HL-60 (cell line): ENCODE data around the gene TMEM86B.

Experiments used
- DNase-seq, 2 experiments: peaks; one replicate each; pipeline ENCODE4 v3.0.0-alpha.2; 2010 to 2020; ENCODE audit warnings: low read depth in 1 of 2, low spot score in 1 of 2
- H3K27ac ChIP-seq: fragments of 250-450 bp; sonication (Bioruptor Pico); replicated peaks from 2 replicates; pipeline ENCODE4 v1.5.1; 2020; ENCODE audit warnings: mild to moderate bottlenecking, moderate library complexity
- H3K27me3 ChIP-seq: fragments of 250-450 bp; sonication (Bioruptor Pico); 2 replicates; pipeline ENCODE4 v1.5.1; 2021; ENCODE audit warnings: mild to moderate bottlenecking, moderate library complexity; ENCODE audit not compliant: insufficient read depth, poor library complexity, severe bottlenecking
- H3K4me3 ChIP-seq: replicated peaks from 2 replicates; pipeline ENCODE4 v1.5.1; 2011; ENCODE audit warnings: mild to moderate bottlenecking, control low read depth, low read length; ENCODE audit not compliant: insufficient read depth
- GABPA ChIP-seq: IDR thresholded peaks from 2 replicates; pipeline ENCODE4 v1.6.1; 2012; ENCODE audit warnings: low read depth
- POLR2AphosphoS5 ChIP-seq: IDR thresholded peaks from 2 replicates; pipeline ENCODE4 v1.6.1; 2012; ENCODE audit warnings: low read depth
- SPI1 ChIP-seq: IDR thresholded peaks from 2 replicates; pipeline ENCODE4 v1.6.1; 2012; ENCODE audit warnings: low read depth, mild to moderate bottlenecking, borderline replicate concordance
- TF ChIP-seq, protein P1 (sequence below): IDR thresholded peaks from 2 replicates; pipeline ENCODE4 v1.6.1; 2012; ENCODE audit warnings: low read depth; ENCODE audit not compliant: insufficient replicate concordance
- TF ChIP-seq, protein P2 (sequence below): IDR thresholded peaks from one replicate; pipeline ENCODE4 v1.5.1; 2011; ENCODE audit warnings: low read length, control low read depth, inconsistent platforms; ENCODE audit not compliant: insufficient read depth

Gene TMEM86B

GRCh38 chr19:55270172-55270942, 41.8 kb upstream of the TMEM86B start:
- H3K4me3 ChIP-seq = no peak overlapping the region
- H3K27ac ChIP-seq = no peak overlapping the region
- TF ChIP-seq GABPA (no peak), SPI1 (no peak)
- TF ChIP-seq, protein P1, sequence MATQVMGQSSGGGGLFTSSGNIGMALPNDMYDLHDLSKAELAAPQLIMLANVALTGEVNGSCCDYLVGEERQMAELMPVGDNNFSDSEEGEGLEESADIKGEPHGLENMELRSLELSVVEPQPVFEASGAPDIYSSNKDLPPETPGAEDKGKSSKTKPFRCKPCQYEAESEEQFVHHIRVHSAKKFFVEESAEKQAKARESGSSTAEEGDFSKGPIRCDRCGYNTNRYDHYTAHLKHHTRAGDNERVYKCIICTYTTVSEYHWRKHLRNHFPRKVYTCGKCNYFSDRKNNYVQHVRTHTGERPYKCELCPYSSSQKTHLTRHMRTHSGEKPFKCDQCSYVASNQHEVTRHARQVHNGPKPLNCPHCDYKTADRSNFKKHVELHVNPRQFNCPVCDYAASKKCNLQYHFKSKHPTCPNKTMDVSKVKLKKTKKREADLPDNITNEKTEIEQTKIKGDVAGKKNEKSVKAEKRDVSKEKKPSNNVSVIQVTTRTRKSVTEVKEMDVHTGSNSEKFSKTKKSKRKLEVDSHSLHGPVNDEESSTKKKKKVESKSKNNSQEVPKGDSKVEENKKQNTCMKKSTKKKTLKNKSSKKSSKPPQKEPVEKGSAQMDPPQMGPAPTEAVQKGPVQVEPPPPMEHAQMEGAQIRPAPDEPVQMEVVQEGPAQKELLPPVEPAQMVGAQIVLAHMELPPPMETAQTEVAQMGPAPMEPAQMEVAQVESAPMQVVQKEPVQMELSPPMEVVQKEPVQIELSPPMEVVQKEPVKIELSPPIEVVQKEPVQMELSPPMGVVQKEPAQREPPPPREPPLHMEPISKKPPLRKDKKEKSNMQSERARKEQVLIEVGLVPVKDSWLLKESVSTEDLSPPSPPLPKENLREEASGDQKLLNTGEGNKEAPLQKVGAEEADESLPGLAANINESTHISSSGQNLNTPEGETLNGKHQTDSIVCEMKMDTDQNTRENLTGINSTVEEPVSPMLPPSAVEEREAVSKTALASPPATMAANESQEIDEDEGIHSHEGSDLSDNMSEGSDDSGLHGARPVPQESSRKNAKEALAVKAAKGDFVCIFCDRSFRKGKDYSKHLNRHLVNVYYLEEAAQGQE = no peak
- DNase-seq = no peak
- no peaks in the 10 kb centered on the region for H3K27me3 ChIP-seq

DNA sequence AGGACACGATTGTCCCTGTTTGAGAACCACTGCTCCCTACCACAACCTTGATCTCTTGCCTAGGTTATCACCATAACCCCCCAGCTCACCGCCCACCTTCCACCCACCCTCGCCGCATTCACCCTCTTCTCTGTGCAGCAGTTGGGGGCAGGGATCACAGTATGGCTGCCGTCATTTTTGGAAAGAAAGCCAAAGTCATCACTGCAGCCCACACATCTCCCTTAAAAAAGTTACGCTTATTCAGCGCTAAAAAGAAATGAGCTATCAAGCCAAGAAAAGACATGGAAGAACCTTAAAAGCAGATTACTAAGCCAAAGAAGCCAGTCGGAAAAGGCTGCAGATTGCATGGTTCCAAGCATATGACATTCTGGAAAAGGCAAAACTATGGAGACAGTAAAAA, 40.7 kb upstream of the TMEM86B start:
- Histone ChIP-seq H3K27me3 (no peaks in the 10 kb centered on the region), H3K4me3 (no peak overlapping the region), H3K27ac (no peak overlapping the region)
- DNase-seq = no peak
- TF ChIP-seq, protein P2, sequence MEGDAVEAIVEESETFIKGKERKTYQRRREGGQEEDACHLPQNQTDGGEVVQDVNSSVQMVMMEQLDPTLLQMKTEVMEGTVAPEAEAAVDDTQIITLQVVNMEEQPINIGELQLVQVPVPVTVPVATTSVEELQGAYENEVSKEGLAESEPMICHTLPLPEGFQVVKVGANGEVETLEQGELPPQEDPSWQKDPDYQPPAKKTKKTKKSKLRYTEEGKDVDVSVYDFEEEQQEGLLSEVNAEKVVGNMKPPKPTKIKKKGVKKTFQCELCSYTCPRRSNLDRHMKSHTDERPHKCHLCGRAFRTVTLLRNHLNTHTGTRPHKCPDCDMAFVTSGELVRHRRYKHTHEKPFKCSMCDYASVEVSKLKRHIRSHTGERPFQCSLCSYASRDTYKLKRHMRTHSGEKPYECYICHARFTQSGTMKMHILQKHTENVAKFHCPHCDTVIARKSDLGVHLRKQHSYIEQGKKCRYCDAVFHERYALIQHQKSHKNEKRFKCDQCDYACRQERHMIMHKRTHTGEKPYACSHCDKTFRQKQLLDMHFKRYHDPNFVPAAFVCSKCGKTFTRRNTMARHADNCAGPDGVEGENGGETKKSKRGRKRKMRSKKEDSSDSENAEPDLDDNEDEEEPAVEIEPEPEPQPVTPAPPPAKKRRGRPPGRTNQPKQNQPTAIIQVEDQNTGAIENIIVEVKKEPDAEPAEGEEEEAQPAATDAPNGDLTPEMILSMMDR = no peak
- no peak for TF ChIP-seq SPI1
- no peak for TF ChIP-seq GABPA

DNA sequence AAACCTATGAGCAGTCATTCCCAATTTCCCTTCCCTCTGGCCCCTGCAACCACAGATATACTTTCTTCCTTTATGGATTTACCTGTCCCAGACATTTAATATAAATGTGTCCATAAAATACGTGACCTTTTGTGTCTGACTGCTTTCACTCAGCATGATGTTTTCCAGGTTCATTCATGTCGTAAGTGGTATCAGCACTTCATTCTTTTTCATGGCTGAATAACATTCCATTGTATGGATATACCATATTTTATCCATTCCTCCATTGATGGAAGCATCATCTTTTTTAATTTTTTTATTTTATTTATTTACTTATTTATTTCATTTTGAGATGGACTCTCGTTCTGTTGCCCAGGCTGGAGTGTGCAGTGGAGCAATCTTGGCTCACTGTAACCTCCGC, 38.3 kb upstream of the TMEM86B start:
- no peak for DNase-seq
- H3K27me3 ChIP-seq = no peaks in the 10 kb centered on the region
- H3K27ac ChIP-seq = no peak overlapping the region
- TF ChIP-seq SPI1 = no peak
- TF ChIP-seq GABPA = no peak
- no peak for TF ChIP-seq POLR2AphosphoS5
- TF ChIP-seq, protein P1 = no peak
- TF ChIP-seq, protein P2 = no peak
- H3K4me3 ChIP-seq = no peak overlapping the region

- Histone ChIP-seq H3K4me3 (no peak overlapping the region), H3K27ac (no peak overlapping the region), H3K27me3 (no peaks in the 10 kb centered on the region)
- TF ChIP-seq POLR2AphosphoS5 = no peak
- no peak for TF ChIP-seq GABPA
- TF ChIP-seq, protein P1 = no peak
- TF ChIP-seq, protein P2 = no peak
- TF ChIP-seq SPI1 = no peak
- DNase-seq = no peak
Observed at GRCh38 chr19:55266404-55266803, 37.8 kb upstream of the TMEM86B start.
